HCT116 (cell line): Measurements from ENCODE around the gene TWSG1. TPM values are rescaled to one million over a fixed set of nuclear protein-coding genes. Genes with fewer than 3 reads are reported as not detected.

Source experiments
- ATAC-seq: fragments of 200-7000 bp; cut with Tn5 transposase; 2 replicates; pipeline ENCODE4 v1.9.1; 2020; ENCODE audit warnings: mild to moderate bottlenecking, moderate library complexity
- BruUV-seq: library from RNA; stranded (reverse); fragments of 400-500 nt; replicated peaks from 2 replicates; lab custom pipeline; 2021; lab: Mats Ljungman, UMichigan
- CTCF ChIA-PET: fragments of 300-600 bp; sonication (Branson Sonifier 250); formaldehyde crosslinking; loops from one replicate; lab custom pipeline; 2021; ENCODE audit warnings: antibody characterized with exemption; lab: Charles Lee
- POLR2A ChIA-PET: fragments of 300-600, 350-600 bp; sonication (Branson Sonifier 250); formaldehyde crosslinking; loops from one replicate; lab custom pipeline; 2021; ENCODE audit warnings: antibody characterized with exemption; lab: Charles Lee
- RAD21 ChIA-PET, 2 experiments: fragments of 300-600 bp; sonication (Branson Sonifier 250); formaldehyde crosslinking; loops; one replicate each; lab custom pipeline; 2023; ENCODE audit warnings: low total read pairs in 2 of 2; ENCODE audit not compliant: uncharacterized antibody in 2 of 2, unreplicated experiment in 2 of 2, low non-redundant PET in 1 of 2; lab: Charles Lee
- DNase-seq: peaks from one replicate; pipeline ENCODE4 v3.0.0-alpha.2; 2010; ENCODE audit warnings: low read depth, low spot score
- H2AFZ ChIP-seq: fragments of 200-600 bp; shearing (Covaris generic), sonication (generic); 2 replicates; pipeline ENCODE4 v1.6.1; 2017; ENCODE audit warnings: low read depth, mixed run types, mixed read lengths, antibody characterized with exemption, low read length; ENCODE audit not compliant: poor library complexity, severe bottlenecking
- H3K27ac ChIP-seq: 2 replicates; pipeline ENCODE4 v1.5.1; 2012; ENCODE audit warnings: low read depth, low read length
- H3K27me3 ChIP-seq: fragments of 200-600 bp; sonication (generic); 2 replicates; pipeline ENCODE4 v1.6.1; 2016; ENCODE audit warnings: mixed run types, low read length, mixed read lengths; ENCODE audit not compliant: insufficient read depth
- H3K36me3 ChIP-seq, 2 experiments: fragments of 200-500 bp in 1 of 2; fragments of 200-600 bp in 1 of 2; sonication (Bioruptor generic) in 1 of 2; sonication (generic) in 1 of 2; 2 replicates each; pipeline versions ENCODE4 v1.5.1 to v1.6.1; 2014 to 2016; ENCODE audit warnings: low read length in 2 of 2, inconsistent platforms in 1 of 2, mixed read lengths in 1 of 2, mixed run types in 1 of 2; ENCODE audit not compliant: insufficient read depth in 2 of 2, control insufficient read depth in 1 of 2
- H3K4me1 ChIP-seq, 2 experiments: fragments of 200-600 bp in 1 of 2; sonication (generic) in 1 of 2; 2 replicates each; pipeline versions ENCODE4 v1.5.1 to v1.6.1; 2012 to 2017; ENCODE audit warnings: low read length in 2 of 2, inconsistent platforms in 1 of 2, mild to moderate bottlenecking in 1 of 2, mixed read lengths in 1 of 2, mixed run types in 1 of 2, moderate library complexity in 1 of 2; ENCODE audit not compliant: insufficient read depth in 2 of 2, control insufficient read depth in 1 of 2
- H3K4me2 ChIP-seq: fragments of 200-600 bp; sonication (generic); 2 replicates; pipeline ENCODE4 v1.6.1; 2017; ENCODE audit warnings: mixed run types, low read length, mixed read lengths
- H3K4me3 ChIP-seq, 2 experiments: fragments of 200-600 bp in 1 of 2; sonication (generic) in 1 of 2; replicated peaks in 1 of 2; 2 replicates each; pipeline ENCODE4 v1.5.1; 2011 to 2016; ENCODE audit warnings: low read length in 2 of 2, control low read depth in 1 of 2, low read depth in 1 of 2, mild to moderate bottlenecking in 1 of 2, mixed read lengths in 1 of 2, mixed run types in 1 of 2
- H3K79me2 ChIP-seq: fragments of 200-600 bp; sonication (generic); 2 replicates; pipeline ENCODE4 v1.6.1; 2017; ENCODE audit warnings: mild to moderate bottlenecking, mixed run types, low read length, moderate library complexity, mixed read lengths; ENCODE audit not compliant: insufficient read depth
- H3K9ac ChIP-seq: fragments of 200-600 bp; sonication (generic); 2 replicates; pipeline ENCODE4 v1.6.1; 2016; ENCODE audit warnings: low read length, mixed read lengths
- H3K9me2 ChIP-seq: fragments of 200-600 bp; sonication (generic), shearing (Covaris generic); 2 replicates; pipeline ENCODE4 v1.6.1; 2017; ENCODE audit warnings: mixed run types, mild to moderate bottlenecking, moderate library complexity; ENCODE audit not compliant: insufficient read depth
- H3K9me3 ChIP-seq, 2 experiments: fragments of 200-500 bp in 1 of 2; fragments of 200-600 bp in 1 of 2; sonication (Bioruptor generic) in 1 of 2; sonication (generic) in 1 of 2; 2 replicates each; pipeline ENCODE4 v1.6.1; 2014 to 2017; ENCODE audit warnings: low read length in 2 of 2, mixed read lengths in 2 of 2, inconsistent platforms in 1 of 2, low read depth in 1 of 2, mild to moderate bottlenecking in 1 of 2, mixed run types in 1 of 2, moderate library complexity in 1 of 2; ENCODE audit not compliant: control insufficient read depth in 1 of 2, insufficient read depth in 1 of 2
- H4K20me1 ChIP-seq: fragments of 200-600 bp; sonication (generic), shearing (Covaris generic); 2 replicates; pipeline ENCODE4 v1.6.1; 2017; ENCODE audit warnings: mixed run types, mild to moderate bottlenecking, moderate library complexity; ENCODE audit not compliant: insufficient read depth
- CBX3 ChIP-seq: IDR thresholded peaks from 2 replicates; pipeline ENCODE4 v1.6.1; 2012; ENCODE audit warnings: low read depth
- EGR1 ChIP-seq: IDR thresholded peaks from 2 replicates; pipeline ENCODE4 v1.6.1; 2012; ENCODE audit warnings: low read depth
- ELF1 ChIP-seq: IDR thresholded peaks from 2 replicates; pipeline ENCODE4 v1.6.1; 2012; ENCODE audit warnings: low read depth, borderline replicate concordance
- EZH2 ChIP-seq: fragments of 200-600 bp; sonication (generic); IDR thresholded peaks from 2 replicates; pipeline ENCODE4 v1.6.1; 2017; ENCODE audit warnings: antibody characterized with exemption, mixed run types
- POLR2AphosphoS5 ChIP-seq: IDR thresholded peaks from 2 replicates; pipeline ENCODE4 v1.6.1; 2011; ENCODE audit warnings: mild to moderate bottlenecking, low read depth, low read length, moderate library complexity
- SP1 ChIP-seq: IDR thresholded peaks from 2 replicates; pipeline ENCODE4 v1.6.1; 2012; ENCODE audit warnings: low read depth
- YY1 ChIP-seq: IDR thresholded peaks from 2 replicates; pipeline ENCODE4 v1.6.1; 2011; ENCODE audit warnings: low read length, low read depth, moderate library complexity, mild to moderate bottlenecking; ENCODE audit not compliant: insufficient replicate concordance; ENCODE audit errors: extremely low read depth
- intact Hi-C: fragments of 100-400 bp; cut with micrococcal nuclease; formaldehyde crosslinking; loops from 2 replicates; pipeline ENCODE4 v1.10.0; 2022
- total RNA-seq: library from RNA; stranded (reverse); gene quantifications from one replicate; pipeline ENCODE4 v1.2.1, GENCODE V29; 2021; ENCODE audit not compliant: unreplicated experiment
- TF ChIP-seq, protein P1 (sequence below): IDR thresholded peaks from 2 replicates; pipeline ENCODE4 v1.6.1; 2012
- TF ChIP-seq, protein P2 (sequence below): IDR thresholded peaks from 2 replicates; pipeline ENCODE4 v1.6.1; 2012

TWSG1 gene
- total RNA-seq, 1 experiment from 2014 or later = 35.7 TPM

DNA sequence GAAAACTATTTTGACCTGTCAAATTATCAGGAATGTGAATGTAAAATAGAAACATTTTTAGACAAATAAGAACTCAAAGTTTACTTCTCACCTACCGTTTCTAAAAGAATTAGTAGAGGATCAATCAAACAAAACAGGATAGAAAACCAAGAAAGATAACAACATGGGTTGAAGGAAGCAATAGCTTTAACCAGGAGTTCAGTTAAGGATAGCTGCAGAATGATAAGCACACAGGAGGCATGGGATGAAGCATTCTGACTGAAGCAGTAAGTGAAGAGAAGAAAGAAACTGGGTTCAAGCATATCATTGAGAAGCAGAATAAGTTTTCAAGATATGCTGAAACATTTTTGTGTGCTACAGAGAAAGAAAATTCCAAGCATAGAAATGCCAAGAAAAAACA is 52.3 kb downstream of the TWSG1 start:
- no peak for DNase-seq
- no TSS peak for BruUV-seq
- RAD21 ChIA-PET = no interaction called here
- no peak overlapping the region for H3K9ac ChIP-seq
- POLR2A ChIA-PET = no interaction called here
- intact Hi-C loops = no loop called here
- no peaks in the 10 kb centered on the region for H4K20me1 ChIP-seq
- no peaks in the 10 kb centered on the region for H3K27me3 ChIP-seq
- H3K4me3 ChIP-seq = no peak overlapping the region
- no peaks in the 10 kb centered on the region for H3K36me3 ChIP-seq
- no peaks in the 10 kb centered on the region for H3K79me2 ChIP-seq
- H3K4me2 ChIP-seq = no peak overlapping the region
- H3K4me1 ChIP-seq = no peaks in the 10 kb centered on the region
- ATAC-seq = no peak
- H2AFZ ChIP-seq = no peak overlapping the region
- TF ChIP-seq EZH2 (no peak), EGR1 (no peak), POLR2AphosphoS5 (no peak), ELF1 (no peak), YY1 (no peak), CBX3 (no peak), SP1 (no peak)
- TF ChIP-seq, protein P1, sequence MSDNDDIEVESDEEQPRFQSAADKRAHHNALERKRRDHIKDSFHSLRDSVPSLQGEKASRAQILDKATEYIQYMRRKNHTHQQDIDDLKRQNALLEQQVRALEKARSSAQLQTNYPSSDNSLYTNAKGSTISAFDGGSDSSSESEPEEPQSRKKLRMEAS = no peak
- H3K9me2 ChIP-seq = no peaks in the 10 kb centered on the region
- H3K27ac ChIP-seq = no peak overlapping the region
- CTCF ChIA-PET = no interaction called here
- H3K9me3 ChIP-seq = no peaks in the 10 kb centered on the region

DNA sequence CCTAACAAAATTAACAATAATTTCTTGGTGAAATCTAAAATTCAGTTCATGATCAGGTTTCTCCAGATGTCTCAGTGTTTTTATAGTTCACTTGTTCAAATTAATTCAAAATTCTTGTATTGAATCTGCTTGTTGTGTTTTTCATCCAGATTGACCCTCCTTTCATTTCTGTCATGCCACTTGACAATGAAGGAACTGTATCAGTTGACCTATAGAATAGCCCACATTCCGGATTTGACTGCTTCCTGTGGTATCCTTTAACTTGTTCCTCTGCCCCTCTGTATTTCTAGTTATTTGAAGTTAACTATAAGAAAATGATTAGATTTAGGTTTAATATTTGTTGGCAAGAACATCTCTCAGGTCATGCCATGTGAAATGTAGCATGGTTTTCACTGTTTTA is 53.3 kb downstream of the TWSG1 start:
- ATAC-seq (no peak), DNase-seq (no peak)
- ChIA-PET RAD21 (no interaction called here), POLR2A (no interaction called here), CTCF (no interaction called here)
- Histone ChIP-seq H3K9me3 (no peaks in the 10 kb centered on the region), H3K36me3 (no peaks in the 10 kb centered on the region), H3K27ac (no peak overlapping the region), H3K27me3 (no peaks in the 10 kb centered on the region), H4K20me1 (no peaks in the 10 kb centered on the region), H3K4me2 (no peak overlapping the region), H3K4me3 (no peak overlapping the region), H3K79me2 (no peaks in the 10 kb centered on the region), H3K9ac (no peak overlapping the region), H3K9me2 (no peaks in the 10 kb centered on the region), H2AFZ (no peak overlapping the region), H3K4me1 (no peaks in the 10 kb centered on the region)
- TF ChIP-seq, protein P2, sequence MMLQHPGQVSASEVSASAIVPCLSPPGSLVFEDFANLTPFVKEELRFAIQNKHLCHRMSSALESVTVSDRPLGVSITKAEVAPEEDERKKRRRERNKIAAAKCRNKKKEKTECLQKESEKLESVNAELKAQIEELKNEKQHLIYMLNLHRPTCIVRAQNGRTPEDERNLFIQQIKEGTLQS = no peak
- intact Hi-C loops = no loop called here
- no TSS peak for BruUV-seq
